HG02981 (cell line): Measurements from ENCODE around the gene MBD3.
"Not testable (repeated sequence)": the region's sequence is repeated elsewhere in the genome, so short reads cannot be mapped to it uniquely, and the experiment has no call there.

Experiments used
- ATAC-seq: cut with Tn5 transposase; IDR thresholded peaks from one replicate; pipeline ENCODE4 v1.9.1; 2021; ENCODE audit warnings: mild to moderate bottlenecking, moderate library complexity; ENCODE audit not compliant: unreplicated experiment

The MBD3 gene

DNA sequence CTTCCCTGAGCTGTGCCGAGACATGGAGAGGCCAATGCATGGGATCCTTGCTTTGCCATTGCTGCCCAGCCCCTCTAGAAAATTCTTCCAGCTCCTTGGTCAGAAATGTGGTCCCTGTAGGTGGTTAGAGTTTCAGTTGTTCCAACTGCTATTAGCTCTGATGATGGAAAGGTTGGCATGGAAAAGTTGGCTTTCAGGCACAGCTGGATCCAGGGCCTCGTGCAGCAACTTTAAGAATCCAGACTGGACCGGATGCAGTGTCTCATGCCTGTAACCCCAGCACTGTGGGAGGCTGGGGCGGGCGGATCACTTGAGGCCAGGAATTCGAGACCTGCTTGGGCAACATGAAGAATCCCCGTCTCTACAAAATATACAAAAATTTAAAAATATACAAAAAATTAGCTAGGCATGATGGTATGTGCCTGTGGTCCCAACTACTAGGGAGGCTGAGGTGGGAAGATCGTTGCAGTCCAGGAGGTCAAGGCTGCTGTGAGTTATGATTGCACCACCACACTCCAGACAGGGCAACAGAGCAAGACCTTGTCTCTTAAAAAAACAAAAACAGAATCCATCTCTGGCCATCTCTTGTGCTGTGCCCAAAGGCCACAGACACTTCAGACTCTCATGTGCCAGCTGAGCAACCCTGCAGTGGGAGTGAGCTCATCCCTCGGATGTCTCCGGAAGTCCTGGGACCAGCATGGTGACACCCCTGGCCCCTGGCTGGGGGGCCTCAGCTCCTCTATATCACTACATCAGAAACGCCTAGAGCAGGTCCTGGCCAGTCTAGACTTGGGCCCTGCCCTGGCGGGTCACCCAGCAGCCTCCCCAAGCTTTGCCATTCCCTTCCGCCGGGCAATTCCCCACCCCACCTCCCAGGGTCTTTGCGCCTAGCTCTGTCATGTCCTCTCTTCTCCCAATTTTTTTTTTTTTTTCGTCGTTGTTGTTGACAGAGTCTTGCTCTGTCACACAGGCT, 41.3 kb downstream of the MBD3 start:
- ATAC-seq, result no peak

GRCh38 chr19:1549332-1549945, 43.2 kb downstream of the MBD3 start:
- no peak for ATAC-seq

GRCh38 chr19:1540365-1540925, 52.2 kb downstream of the MBD3 start:
- ATAC-seq, result no peak

GRCh38 chr19:1539749-1540148, 52.9 kb downstream of the MBD3 start:
- not testable (repeated sequence) for ATAC-seq

DNA sequence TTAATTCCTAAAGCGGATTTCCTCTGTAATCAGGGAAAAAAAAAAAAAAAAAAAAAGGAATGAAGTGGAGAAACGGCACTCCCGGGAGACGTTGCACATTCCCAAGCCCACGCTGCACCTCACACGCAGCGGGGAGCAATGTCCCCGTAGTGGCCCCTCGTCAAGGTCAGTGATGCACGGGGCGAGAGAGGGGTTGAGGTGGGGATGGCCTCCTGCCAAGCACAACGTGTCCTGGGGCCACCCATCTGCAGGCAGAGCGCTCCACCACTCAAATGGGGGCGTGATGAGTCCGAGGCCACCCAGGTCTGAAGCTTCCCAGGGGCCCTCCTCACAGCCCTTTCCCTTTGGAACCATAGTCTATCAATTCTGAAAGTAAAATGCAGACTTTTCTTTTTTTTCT, 53.7 kb downstream of the MBD3 start:
- ATAC-seq, result no peak

GRCh38 chr19:1535699-1536098, 57.0 kb downstream of the MBD3 start:
- ATAC-seq, result not testable (repeated sequence)

DNA sequence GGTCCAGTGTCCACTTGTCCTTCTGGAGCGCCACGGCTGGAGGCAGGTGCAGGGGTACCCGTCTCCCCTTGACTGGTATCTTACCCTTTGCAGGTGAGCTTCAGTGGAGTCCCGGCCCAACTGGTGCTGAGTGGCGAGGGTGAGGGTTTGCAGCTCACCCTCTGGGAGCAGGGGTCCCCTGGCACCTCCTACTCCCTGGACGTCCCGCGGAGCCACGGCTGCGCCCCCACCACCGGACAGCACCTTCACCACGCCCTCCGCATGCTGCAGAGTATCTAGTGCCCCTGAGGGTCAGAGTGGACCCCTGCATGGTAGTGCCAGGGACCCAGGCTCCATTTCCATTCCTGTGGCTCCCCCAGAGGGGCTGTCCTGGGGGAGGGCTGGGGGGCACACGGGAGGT, 57.7 kb downstream of the MBD3 start:
- no peak for ATAC-seq

- no peak for ATAC-seq
Measured at GRCh38 chr19:1533510-1534150, 59.0 kb downstream of the MBD3 start.

- no peak for ATAC-seq
Measured at GRCh38 chr19:1532003-1532402, 60.7 kb downstream of the MBD3 start.

DNA sequence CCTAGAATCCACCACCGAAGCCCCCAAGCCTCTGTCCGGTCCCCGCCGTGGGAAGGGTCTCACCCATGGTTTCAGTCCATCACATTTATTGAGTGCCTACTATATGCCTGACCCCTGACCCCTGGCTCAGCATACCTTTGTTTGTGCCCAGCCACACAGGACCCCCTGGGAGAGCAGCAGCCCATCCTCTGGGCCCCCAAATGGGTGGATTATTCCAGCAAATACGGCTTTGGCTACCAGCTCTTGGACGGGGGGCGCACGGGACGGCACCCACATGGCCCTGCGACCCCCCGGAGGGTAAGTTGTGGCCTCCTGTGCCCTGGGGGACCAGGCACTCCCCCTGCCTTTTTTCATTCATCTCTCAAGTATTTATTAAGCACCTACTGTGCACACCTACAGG, 61.1 kb downstream of the MBD3 start:
- ATAC-seq, result no peak

DNA sequence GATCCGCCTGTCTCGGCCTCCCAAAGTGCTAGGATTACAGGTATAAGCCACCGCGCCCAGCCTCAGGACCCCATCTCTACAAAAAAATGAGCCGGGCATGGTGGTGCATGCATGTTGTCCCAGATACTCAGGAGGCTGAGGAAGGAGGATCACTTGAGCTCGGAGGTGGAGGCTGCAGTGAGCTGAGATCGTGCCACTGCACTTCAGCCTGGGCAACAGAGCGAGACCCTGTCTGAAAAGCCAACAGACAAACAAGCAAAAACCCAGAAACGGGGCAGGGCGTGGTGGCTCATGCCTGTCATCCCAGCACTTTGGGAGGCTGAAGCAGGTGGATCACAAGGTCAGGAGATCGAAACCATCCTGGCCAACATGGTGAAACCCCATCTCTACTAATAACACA, 61.8 kb downstream of the MBD3 start:
- ATAC-seq, result not testable (repeated sequence)

GRCh38 chr19:1529430-1529816, 63.2 kb downstream of the MBD3 start:
- ATAC-seq, result no peak

DNA sequence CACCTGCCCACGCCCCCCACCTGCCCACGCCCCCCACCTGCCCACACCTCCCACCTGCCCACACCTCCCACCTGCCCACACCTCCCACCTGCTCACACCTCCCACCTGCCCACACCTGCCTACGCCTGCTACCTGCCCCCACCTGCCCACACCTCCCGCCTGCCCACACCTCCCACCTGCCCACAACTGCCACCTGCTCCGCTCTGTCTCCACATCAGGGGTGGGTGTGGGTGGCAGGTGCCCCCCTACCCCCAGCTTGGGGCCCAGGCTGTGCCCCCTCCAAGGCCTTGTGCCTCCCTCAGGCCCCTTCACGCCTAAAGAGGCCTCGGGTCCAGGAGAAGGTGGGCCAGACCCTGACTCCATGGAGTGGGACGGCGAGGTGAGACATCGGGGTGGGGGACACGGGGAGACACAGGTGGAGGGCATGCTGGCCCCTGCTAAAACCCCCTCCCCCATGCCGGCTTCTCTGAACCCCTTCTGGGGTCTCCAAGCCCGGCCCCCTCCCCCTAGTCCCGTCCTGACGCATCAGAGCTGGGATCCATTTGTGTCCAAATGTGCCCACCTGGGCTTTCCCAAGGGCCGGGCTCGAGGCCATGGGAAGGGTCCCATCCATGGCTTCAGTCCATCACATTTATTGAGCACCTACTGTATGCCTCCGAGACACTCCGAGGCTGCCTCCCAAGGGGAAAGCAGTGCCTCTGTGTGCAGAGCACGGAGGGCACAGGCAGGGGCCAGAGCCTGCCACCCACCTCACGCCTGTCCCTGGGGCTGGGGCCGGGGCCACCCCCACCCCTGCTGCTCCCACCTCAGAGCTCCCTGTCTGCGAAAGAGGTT, 63.9 kb downstream of the MBD3 start:
- no peak for ATAC-seq

- no peak for ATAC-seq
Measured at GRCh38 chr19:1527650-1528309, 64.9 kb downstream of the MBD3 start.

GRCh38 chr19:1526979-1527649, 65.6 kb downstream of the MBD3 start:
- no peak for ATAC-seq

- ATAC-seq, result no peak
Measured at GRCh38 chr19:1526066-1526778, 66.4 kb downstream of the MBD3 start.

- ATAC-seq, result no peak
Measured at GRCh38 chr19:1525343-1525742, 67.3 kb downstream of the MBD3 start.

- no peak for ATAC-seq
Measured at GRCh38 chr19:1524972-1525325, 67.7 kb downstream of the MBD3 start.
